Activated naive CD8-positive, alpha-beta T cell treated with anti-CD3 and anti-CD28 coated beads, Interleukin-2, amount 10 ng/mL, durations not matched to agents 7 days and 5 days (primary cell): ENCODE data around the gene KANSL2. TPM values are rescaled to one million over a fixed set of nuclear protein-coding genes. Genes with fewer than 3 reads are reported as not detected.
A peak's percentile ranks its signal among the peaks of the same experiment; 100 is the strongest.
"Not testable (repeated sequence)": the region's sequence is repeated elsewhere in the genome, so short reads cannot be mapped to it uniquely, and the experiment has no call there.

Source experiments
- ATAC-seq: fragments of 150-1000 bp; cut with Tn5 transposase; one replicate; pipeline ENCODE4 v1.10.0; 2021; ENCODE audit warnings: low read depth, moderate library complexity
- POLR2A ChIA-PET: fragments of 350-600 bp; sonication (Branson Sonifier 250); formaldehyde crosslinking; loops from one replicate; lab custom pipeline; 2021; ENCODE audit warnings: antibody characterized with exemption; lab: Charles Lee
- DNase-seq: peaks from one replicate; pipeline ENCODE4 v3.0.0; 2021
- H3K27ac Mint-ChIP-seq: one replicate; pipeline ENCODE4 v1.8.0; 2022; ENCODE audit warnings: mild to moderate bottlenecking, mixed read lengths
- H3K27me3 Mint-ChIP-seq: one replicate; pipeline ENCODE4 v1.8.0; 2022; ENCODE audit warnings: mild to moderate bottlenecking, moderate library complexity, mixed read lengths
- H3K36me3 Mint-ChIP-seq: one replicate; pipeline ENCODE4 v1.8.0; 2021; ENCODE audit warnings: mild to moderate bottlenecking, mixed read lengths
- H3K4me1 Mint-ChIP-seq: one replicate; pipeline ENCODE4 v1.8.0; 2021; ENCODE audit warnings: mixed read lengths
- H3K4me3 Mint-ChIP-seq: one replicate; pipeline ENCODE4 v1.8.0; 2022; ENCODE audit warnings: mild to moderate bottlenecking, moderate library complexity, mixed read lengths
- H3K9me3 Mint-ChIP-seq: one replicate; pipeline ENCODE4 v1.8.0; 2021; ENCODE audit warnings: mixed read lengths
- microRNA-seq: library from miRNA; unstranded; fragments of <30 nt; microRNA quantifications from one replicate; pipeline ENCODE4 v1.2.0, GENCODE V29; 2022
- total RNA-seq, 2 experiments: library from RNA; stranded (reverse); gene quantifications; one replicate each; pipeline ENCODE4 v1.2.3, GENCODE V29; 2021

The KANSL2 gene
- total RNA-seq, 2 experiments from 2014 or later = 62.1 to 65.7 TPM

GRCh38 chr12:48627556-48627955 lies 54.5 kb downstream of the KANSL2 start:
- Mint-ChIP-seq H3K4me1 (no peaks in the 10 kb centered on the region), H3K4me3 (no peak overlapping the region), H3K9me3 (no peaks in the 10 kb centered on the region), H3K27me3 (peaks cover 15% of the 10 kb centered on the region), H3K36me3 (no peaks in the 10 kb centered on the region), H3K27ac (no peak overlapping the region)
- no peak for ATAC-seq
- POLR2A ChIA-PET = no interaction called here
- DNase-seq = no peak

- not testable (repeated sequence) for H3K36me3 Mint-ChIP-seq
These were observed 59.0 kb downstream of the KANSL2 start for GRCh38 chr12:48622997-48623396.

GRCh38 chr12:48618541-48618940 lies 63.5 kb downstream of the KANSL2 start:
- ATAC-seq (peak; percentile 86), DNase-seq (peak; percentile 55)
- H3K4me3 Mint-ChIP-seq = no peak overlapping the region
- POLR2A ChIA-PET = no interaction called here
- peaks cover 6% of the 10 kb centered on the region for H3K9me3 Mint-ChIP-seq
- peaks cover 5% of the 10 kb centered on the region for H3K4me1 Mint-ChIP-seq
- H3K36me3 Mint-ChIP-seq = no peaks in the 10 kb centered on the region
- H3K27ac Mint-ChIP-seq = no peak overlapping the region
- H3K27me3 Mint-ChIP-seq = peaks cover 16% of the 10 kb centered on the region

More at GRCh38 chr12:48622997-48623396, 59.0 kb downstream of the KANSL2 start:
- ATAC-seq, H3K4me3 Mint-ChIP-seq, H3K9me3 Mint-ChIP-seq, H3K27ac Mint-ChIP-seq, H3K4me1 Mint-ChIP-seq, DNase-seq, POLR2A ChIA-PET: not testable (repeated sequence)
- peaks cover 18% of the 10 kb centered on the region for H3K27me3 Mint-ChIP-seq

- peaks cover 4% of the 10 kb centered on the region for H3K36me3 Mint-ChIP-seq
- no peak for ATAC-seq
- H3K9me3 Mint-ChIP-seq = peaks cover 18% of the 10 kb centered on the region
- peaks cover 5% of the 10 kb centered on the region for H3K4me1 Mint-ChIP-seq
- H3K27me3 Mint-ChIP-seq = peaks cover 20% of the 10 kb centered on the region
- no peak overlapping the region for H3K27ac Mint-ChIP-seq
- POLR2A ChIA-PET = no interaction called here
- no peak for DNase-seq
- H3K4me3 Mint-ChIP-seq = no peak overlapping the region
These were observed 66.4 kb downstream of the KANSL2 start for GRCh38 chr12:48615681-48616080.

- Mint-ChIP-seq H3K4me1 (peaks cover 2% of the 10 kb centered on the region), H3K27me3 (peaks cover 18% of the 10 kb centered on the region), H3K27ac (no peak overlapping the region), H3K36me3 (peaks cover 4% of the 10 kb centered on the region), H3K4me3 (no peak overlapping the region), H3K9me3 (peaks cover 19% of the 10 kb centered on the region)
- POLR2A ChIA-PET = no interaction called here
- ATAC-seq (no peak), DNase-seq (no peak)
These were observed 68.7 kb downstream of the KANSL2 start for GRCh38 chr12:48613321-48613720.

Small RNAs within 50 kb of the gene (microRNA-seq; reads per million reads assigned to microRNA genes)
- 8.4 reads per million, percentile 9 among the genes with 10 or more reads in this experiment for gene MIR1291

Other genes with a start within 250 kb of the KANSL2 start
- gene ANP32D, start 209.7 kb downstream of the KANSL2 start, total RNA-seq = not detected
- gene C12orf54, start 199.7 kb downstream of the KANSL2 start, total RNA-seq = not detected
- gene OR8S1, start 156.6 kb downstream of the KANSL2 start, total RNA-seq = not detected
- gene LALBA, start 112.2 kb downstream of the KANSL2 start, total RNA-seq = not detected
- 10 to 100 TPM; 58.7 to 60.4 TPM for gene CCNT1, start 34.5 kb upstream of the KANSL2 start, total RNA-seq
- not detected for gene ADCY6, start 106.9 kb upstream of the KANSL2 start, total RNA-seq
- gene CACNB3, start 136.3 kb upstream of the KANSL2 start, total RNA-seq = 10 to 100 TPM; 13.4 to 20.0 TPM
- gene DDX23, start 169.9 kb upstream of the KANSL2 start, total RNA-seq = 100 to 1,000 TPM; 135 to 162 TPM
- 1 to 10 TPM; 3.8 to 4.9 TPM for gene RND1, start 183.6 kb upstream of the KANSL2 start, total RNA-seq
- gene FKBP11, start 243.3 kb upstream of the KANSL2 start, total RNA-seq = 10 to 100 TPM; 51.9 to 53.4 TPM